ENCODE data around the gene FAM118A.
"Not testable (repeated sequence)": the region's sequence is repeated elsewhere in the genome, so short reads cannot be mapped to it uniquely, and the experiment has no call there.

Gene FAM118A

GRCh38 chr22:45309422-45310227, at the start of gene FAM118A:
Gene FAM118A (plus strand): TSS chr22:45309934. CDS start chr22:45322380, 12,446 bp downstream.
- DNase-seq: peak; percentile 79

GRCh38 chr22:45260395-45260759, 49.4 kb upstream of the FAM118A start:
- not testable (repeated sequence) for DNase-seq

GRCh38 chr22:45261407-45262088, 48.2 kb upstream of the FAM118A start:
- DNase-seq: peak; percentile 60

- DNase-seq: no peak
Measured at GRCh38 chr22:45262195-45262930, 47.4 kb upstream of the FAM118A start.

- peak; percentile 20 for DNase-seq
Measured at GRCh38 chr22:45262931-45263462, 46.7 kb upstream of the FAM118A start.

- DNase-seq: peak; percentile 11
Measured at GRCh38 chr22:45263463-45264269, 46.1 kb upstream of the FAM118A start.

- no peak for DNase-seq
Measured at GRCh38 chr22:45265535-45265934, 44.2 kb upstream of the FAM118A start.

- peak; percentile 50 for DNase-seq
Measured at GRCh38 chr22:45268167-45268957, 41.4 kb upstream of the FAM118A start.

GRCh38 chr22:45268958-45269844, 40.5 kb upstream of the FAM118A start:
- DNase-seq: peak; percentile 13

GRCh38 chr22:45270095-45271020, 39.4 kb upstream of the FAM118A start:
- no peak for DNase-seq

- no peak for DNase-seq
Measured at GRCh38 chr22:45271667-45272201, 38.0 kb upstream of the FAM118A start.

GRCh38 chr22:45272498-45272897, 37.2 kb upstream of the FAM118A start:
- DNase-seq: no peak

- no peak for DNase-seq
Measured at GRCh38 chr22:45273452-45274075, 36.2 kb upstream of the FAM118A start.

GRCh38 chr22:45276507-45277105, 33.1 kb upstream of the FAM118A start:
- no peak for DNase-seq

GRCh38 chr22:45277720-45278119, 32.0 kb upstream of the FAM118A start:
- not testable (repeated sequence) for DNase-seq

- DNase-seq: no peak
Measured at GRCh38 chr22:45278125-45278524, 31.6 kb upstream of the FAM118A start.

GRCh38 chr22:45280587-45280980, 29.1 kb upstream of the FAM118A start:
- DNase-seq: no peak

- DNase-seq: no peak
Measured at GRCh38 chr22:45281010-45281409, 28.7 kb upstream of the FAM118A start.

All from NCI-H510A (cell line).